ENCODE results near the gene TRIO. TPM values are rescaled to one million over a fixed set of nuclear protein-coding genes. Genes with fewer than 3 reads are reported as not detected.

TRIO gene
- total RNA-seq, 1 experiment from 2014 or later, result 68.4 TPM

- Histone ChIP-seq H3K36me3 (ENCODE audit: control insufficient read depth in 1 of 2, insufficient read depth in 2 of 2, low read length in 2 of 2) (peaks cover 3 to 31% of the 10 kb centered on the region in 2 experiments; a peak in 3 of 4 replicates), H3K4me1 (ENCODE audit: control insufficient read depth in 1 of 2, insufficient read depth in 2 of 2, low read length in 2 of 2) (no peaks in the 10 kb centered on the region), H3K9me3 (ENCODE audit: control insufficient read depth in 1 of 2, insufficient read depth in 1 of 2, low read depth in 1 of 2, low read length in 2 of 2) (no peaks in the 10 kb centered on the region), H3K4me3 (replicated peaks in 1 of 2; ENCODE audit: low read depth in 1 of 2, low read length in 2 of 2) (no peak overlapping the region), H3K27ac (ENCODE audit: low read depth, low read length) (no peak overlapping the region), H3K9me2 (ENCODE audit: insufficient read depth) (no peaks in the 10 kb centered on the region), H4K20me1 (ENCODE audit: insufficient read depth) (no peaks in the 10 kb centered on the region), H3K4me2 (ENCODE audit: low read length) (no peak overlapping the region), H3K27me3 (ENCODE audit: insufficient read depth, low read length) (no peaks in the 10 kb centered on the region), H3K79me2 (ENCODE audit: insufficient read depth, low read length) (no peaks in the 10 kb centered on the region), H2AFZ (ENCODE audit: low read depth, low read length, poor library complexity, severe bottlenecking) (no peak overlapping the region), H3K9ac (ENCODE audit: low read length) (no peak overlapping the region)
- ChIA-PET CTCF (no interaction called here), POLR2A (no interaction called here), RAD21 (ENCODE audit: low non-redundant PET in 1 of 2, low total read pairs in 2 of 2, uncharacterized antibody in 2 of 2, unreplicated experiment in 2 of 2) (no interaction called here)
- intact Hi-C loops (cut with micrococcal nuclease), result no loop called here
- no TSS peak for BruUV-seq (replicated peaks)
- no peak for TF ChIP-seq MAX (IDR thresholded peaks at IDR 0.05)
- TF ChIP-seq CEBPB (IDR thresholded peaks at IDR 0.05; ENCODE audit: low read depth), result no peak
- DNase-seq (ENCODE audit: low read depth, low spot score) (no peak), ATAC-seq (no peak)
Measured at GRCh38 chr5:14501353-14502293, 358.5 kb downstream of the TRIO start.

- no peak overlapping the region for H3K4me2 ChIP-seq (ENCODE audit: low read length)
- ATAC-seq (no peak), DNase-seq (ENCODE audit: low read depth, low spot score) (no peak)
- intact Hi-C loops (cut with micrococcal nuclease), result no loop called here
- no peaks in the 10 kb centered on the region for H4K20me1 ChIP-seq (ENCODE audit: insufficient read depth)
- H3K79me2 ChIP-seq (ENCODE audit: insufficient read depth, low read length), result no peaks in the 10 kb centered on the region
- H3K9me2 ChIP-seq (ENCODE audit: insufficient read depth), result no peaks in the 10 kb centered on the region
- no TSS peak for BruUV-seq (replicated peaks)
- ChIA-PET RAD21 (ENCODE audit: low non-redundant PET in 1 of 2, low total read pairs in 2 of 2, uncharacterized antibody in 2 of 2, unreplicated experiment in 2 of 2) (no interaction called here), POLR2A (no interaction called here), CTCF (no interaction called here)
- no peak for TF ChIP-seq EGR1 (IDR thresholded peaks at IDR 0.05; ENCODE audit: low read depth)
- no peak for TF ChIP-seq REST (IDR thresholded peaks at IDR 0.05; ENCODE audit: low read depth)
- TF ChIP-seq POLR2A (IDR thresholded peaks at IDR 0.05; ENCODE audit: borderline replicate concordance, extremely low read depth, insufficient read depth, insufficient read length), result no peak
- no peak for TF ChIP-seq CTCF (IDR thresholded peaks at IDR 0.05 in 2 of 3, conservative IDR thresholded peaks at IDR 0.05 in 1 of 3; ENCODE audit: borderline replicate concordance in 1 of 3, insufficient read depth in 1 of 3, low read depth in 2 of 3, low read length in 2 of 3)
- no peak for TF ChIP-seq SP1 (IDR thresholded peaks at IDR 0.05; ENCODE audit: low read depth)
- TF ChIP-seq POLR2AphosphoS5 (IDR thresholded peaks at IDR 0.05; ENCODE audit: low read depth, low read length), result no peak
- no peak for TF ChIP-seq EZH2 (IDR thresholded peaks at IDR 0.05)
- TF ChIP-seq ATF3 (IDR thresholded peaks at IDR 0.05), result no peak
- no peaks in the 10 kb centered on the region for H3K27me3 ChIP-seq (ENCODE audit: insufficient read depth, low read length)
- H2AFZ ChIP-seq (ENCODE audit: low read depth, low read length, poor library complexity, severe bottlenecking), result no peak overlapping the region
- no peak overlapping the region for H3K9ac ChIP-seq (ENCODE audit: low read length)
- H3K27ac ChIP-seq (ENCODE audit: low read depth, low read length), result no peak overlapping the region
- H3K36me3 ChIP-seq (ENCODE audit: control insufficient read depth in 1 of 2, insufficient read depth in 2 of 2, low read length in 2 of 2), result peaks cover 0 to 28% of the 10 kb centered on the region in 2 experiments; a peak in 2 of 4 replicates
- no peak overlapping the region for H3K4me3 ChIP-seq (replicated peaks in 1 of 2; ENCODE audit: low read depth in 1 of 2, low read length in 2 of 2)
- H3K9me3 ChIP-seq (ENCODE audit: control insufficient read depth in 1 of 2, insufficient read depth in 1 of 2, low read depth in 1 of 2, low read length in 2 of 2), result no peaks in the 10 kb centered on the region
- no peaks in the 10 kb centered on the region for H3K4me1 ChIP-seq (ENCODE audit: control insufficient read depth in 1 of 2, insufficient read depth in 2 of 2, low read length in 2 of 2)
Measured at GRCh38 chr5:14502294-14502690, 359.1 kb downstream of the TRIO start.

Data from HCT116 (cell line).